Measurements from ENCODE around the gene TCF20. TPM values are rescaled to one million over a fixed set of nuclear protein-coding genes. Genes with fewer than 3 reads are reported as not detected.

The TCF20 gene
- total RNA-seq, 3 donors from 2014 or later (not counting 1 experiment from before 2014, with no cell fraction given) = 57.8 to 70.8 (median 69.1) TPM

DNA sequence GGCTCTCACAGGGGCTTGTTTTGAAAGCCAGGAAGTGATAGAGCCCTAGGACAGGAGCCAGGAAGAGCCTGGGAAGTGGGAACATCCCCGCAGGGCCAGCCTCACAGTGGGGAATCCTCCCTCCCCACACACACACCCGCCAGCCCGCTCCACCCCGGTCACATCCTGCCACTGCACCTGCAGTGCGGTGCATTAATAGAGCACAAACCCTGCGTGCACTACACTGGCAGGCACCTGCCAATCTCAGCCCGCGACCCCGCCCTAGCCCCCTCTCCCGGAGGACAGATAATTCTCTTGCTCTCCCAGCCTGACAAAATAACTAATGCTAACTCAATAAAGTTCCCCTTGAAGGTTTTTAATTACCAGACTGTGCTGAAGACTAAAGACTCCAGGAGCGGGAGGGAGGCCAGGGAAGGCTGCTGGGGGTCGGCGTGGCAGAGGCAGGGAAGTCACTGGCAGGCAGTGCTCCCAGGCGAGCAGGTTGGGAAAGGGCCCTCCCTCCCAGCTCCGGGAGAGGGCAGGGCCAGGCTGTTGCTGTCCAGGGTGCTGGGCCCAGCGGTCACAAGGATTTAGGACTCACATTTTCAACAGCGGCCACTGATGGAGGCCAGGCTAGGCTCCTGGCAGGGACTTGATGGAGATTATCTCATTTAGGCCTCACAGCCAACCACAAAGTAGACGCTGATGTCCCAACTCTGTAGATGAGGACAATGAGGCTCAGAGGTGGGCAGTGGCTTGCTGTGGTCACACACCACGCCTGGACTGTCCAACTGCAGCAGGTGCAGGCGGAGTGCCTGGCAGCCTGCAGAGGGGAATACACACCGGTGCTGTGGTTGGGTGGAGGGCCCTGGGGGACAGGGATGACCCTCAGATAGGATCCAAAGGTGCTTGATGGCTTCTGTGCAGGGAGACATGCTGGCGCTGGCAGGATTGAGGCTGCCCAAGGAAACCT lies 23.9 kb upstream of the TCF20 start:
- Mint-ChIP-seq H3K36me3 (no peaks in the 10 kb centered on the region), H3K27ac (no peak overlapping the region), H3K27me3 (ENCODE audit: low read depth in 2 of 2) (no peaks in the 10 kb centered on the region), H3K4me3 (no peak overlapping the region), H3K9me3 (no peaks in the 10 kb centered on the region), H3K4me1 (peaks cover 0 to 6% of the 10 kb centered on the region in 2 donors)
- DNase-seq (peak in 1 of 2 donors; percentile 64), ATAC-seq (peak in 1 of 3 donors; percentile 35)
- Histone ChIP-seq H3K9me3 (ENCODE audit: control insufficient read depth, insufficient read depth, low read length) (no peaks in the 10 kb centered on the region), H3K27me3 (ENCODE audit: control insufficient read depth, insufficient read depth, low read length) (no peaks in the 10 kb centered on the region), H3K4me3 (ENCODE audit: low read length) (no peak overlapping the region), H3K36me3 (ENCODE audit: control insufficient read depth, insufficient read depth, low read length) (no peaks in the 10 kb centered on the region), H3K27ac (ENCODE audit: low read length) (no peak overlapping the region), H3K4me1 (ENCODE audit: control insufficient read depth, insufficient read depth, low read length) (peaks cover 25% of the 10 kb centered on the region)
- TF ChIP-seq, protein P1, sequence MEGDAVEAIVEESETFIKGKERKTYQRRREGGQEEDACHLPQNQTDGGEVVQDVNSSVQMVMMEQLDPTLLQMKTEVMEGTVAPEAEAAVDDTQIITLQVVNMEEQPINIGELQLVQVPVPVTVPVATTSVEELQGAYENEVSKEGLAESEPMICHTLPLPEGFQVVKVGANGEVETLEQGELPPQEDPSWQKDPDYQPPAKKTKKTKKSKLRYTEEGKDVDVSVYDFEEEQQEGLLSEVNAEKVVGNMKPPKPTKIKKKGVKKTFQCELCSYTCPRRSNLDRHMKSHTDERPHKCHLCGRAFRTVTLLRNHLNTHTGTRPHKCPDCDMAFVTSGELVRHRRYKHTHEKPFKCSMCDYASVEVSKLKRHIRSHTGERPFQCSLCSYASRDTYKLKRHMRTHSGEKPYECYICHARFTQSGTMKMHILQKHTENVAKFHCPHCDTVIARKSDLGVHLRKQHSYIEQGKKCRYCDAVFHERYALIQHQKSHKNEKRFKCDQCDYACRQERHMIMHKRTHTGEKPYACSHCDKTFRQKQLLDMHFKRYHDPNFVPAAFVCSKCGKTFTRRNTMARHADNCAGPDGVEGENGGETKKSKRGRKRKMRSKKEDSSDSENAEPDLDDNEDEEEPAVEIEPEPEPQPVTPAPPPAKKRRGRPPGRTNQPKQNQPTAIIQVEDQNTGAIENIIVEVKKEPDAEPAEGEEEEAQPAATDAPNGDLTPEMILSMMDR (IDR thresholded peaks at IDR 0.05) = no peak
- intact Hi-C loops (cut with micrococcal nuclease) = no loop called here
- WGBS (ENCODE audit: insufficient coverage) = 55% methylated on average over 22 of the region's 22 CpGs

DNA sequence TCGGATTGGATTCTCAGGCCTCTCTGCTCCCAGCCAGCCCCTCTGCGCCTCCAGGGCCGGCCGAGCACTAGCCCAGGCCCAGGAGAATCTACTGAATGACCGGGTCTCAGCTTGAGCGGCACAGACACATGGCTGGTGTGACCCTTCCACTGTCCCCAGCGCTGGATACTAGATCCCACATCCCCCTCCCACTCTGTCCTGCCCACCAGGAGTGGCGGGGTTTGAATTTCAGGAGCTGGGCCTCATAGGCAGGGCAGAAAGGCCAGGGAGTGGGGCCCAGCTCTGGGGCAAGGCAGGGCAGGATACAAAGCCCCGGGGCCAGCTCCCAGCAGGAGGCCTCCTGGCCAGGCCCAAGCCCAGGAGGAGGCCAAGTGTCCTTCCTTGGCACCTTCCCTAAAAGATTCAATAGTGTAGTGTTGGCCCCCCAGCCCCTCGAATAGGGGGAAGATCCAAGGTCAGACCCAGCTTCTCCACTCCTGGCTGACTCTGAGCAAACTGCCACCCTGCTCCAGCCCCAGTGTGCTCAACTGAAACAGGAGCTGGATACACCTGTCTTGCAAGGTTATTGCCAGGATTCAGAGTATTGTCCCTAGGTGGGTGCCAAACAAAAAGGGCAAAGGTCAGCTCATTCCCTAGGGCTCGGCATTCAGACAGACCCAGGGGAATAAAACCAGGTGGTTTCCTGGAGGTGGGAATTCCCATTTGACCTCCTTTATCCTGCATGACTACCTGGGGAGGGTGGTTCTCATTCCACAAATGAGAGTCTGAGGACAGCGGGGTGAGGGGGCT lies 22.5 kb upstream of the TCF20 start:
- DNase-seq (no peak), ATAC-seq (no peak)
- H3K4me1 Mint-ChIP-seq = no peaks in the 10 kb centered on the region
- H3K9me3 Mint-ChIP-seq = no peaks in the 10 kb centered on the region
- no peak overlapping the region for H3K4me3 ChIP-seq (ENCODE audit: low read length)
- no peaks in the 10 kb centered on the region for H3K36me3 ChIP-seq (ENCODE audit: control insufficient read depth, insufficient read depth, low read length)
- peaks cover 17% of the 10 kb centered on the region for H3K4me1 ChIP-seq (ENCODE audit: control insufficient read depth, insufficient read depth, low read length)
- TF ChIP-seq, protein P1 (IDR thresholded peaks at IDR 0.05) = no peak
- no peaks in the 10 kb centered on the region for H3K27me3 Mint-ChIP-seq (ENCODE audit: low read depth in 2 of 2)
- no peaks in the 10 kb centered on the region for H3K9me3 ChIP-seq (ENCODE audit: control insufficient read depth, insufficient read depth, low read length)
- no peak overlapping the region for H3K27ac Mint-ChIP-seq
- no peak overlapping the region for H3K4me3 Mint-ChIP-seq
- intact Hi-C loops (cut with micrococcal nuclease) = no loop called here
- H3K27me3 ChIP-seq (ENCODE audit: control insufficient read depth, insufficient read depth, low read length) = no peaks in the 10 kb centered on the region
- H3K36me3 Mint-ChIP-seq = no peaks in the 10 kb centered on the region
- 88% methylated on average over 12 of the region's 12 CpGs for WGBS (ENCODE audit: insufficient coverage)
- H3K27ac ChIP-seq (ENCODE audit: low read length) = no peak overlapping the region

DNA sequence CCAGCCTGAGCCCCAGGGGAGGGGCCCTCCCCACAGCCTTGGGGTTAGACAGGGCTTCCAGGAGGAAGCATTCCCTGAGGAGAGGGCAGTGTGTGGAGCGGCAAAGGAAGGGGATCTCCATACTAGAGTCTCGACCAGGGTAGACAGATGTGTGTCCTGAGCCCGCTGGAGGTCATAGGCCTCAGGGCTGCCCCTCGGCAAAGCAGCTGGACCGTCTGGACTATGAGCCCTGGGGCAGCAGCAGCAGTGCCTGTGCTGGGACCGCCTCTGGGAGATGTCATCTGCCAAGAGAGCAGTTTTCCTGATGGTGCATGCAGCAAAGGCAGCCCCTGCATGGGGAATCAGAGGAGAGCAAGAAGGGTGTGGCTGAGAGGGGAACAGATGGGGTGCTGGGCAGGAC lies 20.8 kb upstream of the TCF20 start:
- intact Hi-C loops (cut with micrococcal nuclease) = no loop called here
- peaks cover 15% of the 10 kb centered on the region for H3K4me1 ChIP-seq (ENCODE audit: control insufficient read depth, insufficient read depth, low read length)
- ATAC-seq = no peak
- no peaks in the 10 kb centered on the region for H3K27me3 Mint-ChIP-seq (ENCODE audit: low read depth in 2 of 2)
- H3K27ac ChIP-seq (ENCODE audit: low read length) = no peak overlapping the region
- peaks cover 5 to 7% of the 10 kb centered on the region in 2 donors for H3K4me1 Mint-ChIP-seq
- DNase-seq = no peak
- H3K4me3 ChIP-seq (ENCODE audit: low read length) = no peak overlapping the region
- H3K27me3 ChIP-seq (ENCODE audit: control insufficient read depth, insufficient read depth, low read length) = no peaks in the 10 kb centered on the region
- H3K36me3 ChIP-seq (ENCODE audit: control insufficient read depth, insufficient read depth, low read length) = no peaks in the 10 kb centered on the region
- no peak overlapping the region for H3K4me3 Mint-ChIP-seq
- no peaks in the 10 kb centered on the region for H3K9me3 ChIP-seq (ENCODE audit: control insufficient read depth, insufficient read depth, low read length)
- H3K9me3 Mint-ChIP-seq = no peaks in the 10 kb centered on the region
- H3K27ac Mint-ChIP-seq = no peak overlapping the region
- 95% methylated on average over 6 of the region's 6 CpGs for WGBS (ENCODE audit: insufficient coverage)
- TF ChIP-seq, protein P1 (IDR thresholded peaks at IDR 0.05) = no peak
- H3K36me3 Mint-ChIP-seq = no peaks in the 10 kb centered on the region

Measured in natural killer cell (primary cell).